ENCODE data around the gene SLC6A9. TPM values are rescaled to one million over a fixed set of nuclear protein-coding genes. Genes with fewer than 3 reads are reported as not detected.

The SLC6A9 gene
- total RNA-seq, 2 donors from 2014 or later, result 7.8 to 12.2 TPM

- intact Hi-C loops (cut with DNase I), result no loop called here
- DNase-seq (ENCODE audit: low spot score), result no peak
Measured at GRCh38 chr1:43962324-43962723, 68.9 kb downstream of the SLC6A9 start.

- DNase-seq (ENCODE audit: low spot score), result no peak
- intact Hi-C loops (cut with DNase I), result no loop called here
Measured at GRCh38 chr1:43961692-43962091, 69.6 kb downstream of the SLC6A9 start.

GRCh38 chr1:43960798-43961197, 70.5 kb downstream of the SLC6A9 start:
- no peak for DNase-seq (ENCODE audit: low spot score)

GRCh38 chr1:43958351-43959255, 72.7 kb downstream of the SLC6A9 start:
- no peak for DNase-seq (ENCODE audit: low spot score)
- intact Hi-C loops (cut with DNase I), result no loop called here

More at GRCh38 chr1:43960798-43961197, 70.5 kb downstream of the SLC6A9 start:
- intact Hi-C loops (cut with DNase I), result no loop called here

- DNase-seq (ENCODE audit: low spot score), result peak; percentile 70
- intact Hi-C loops (cut with DNase I), result no loop called here
Measured at GRCh38 chr1:43957407-43958040, 73.7 kb downstream of the SLC6A9 start.

GRCh38 chr1:43956234-43956633, 75.0 kb downstream of the SLC6A9 start:
- DNase-seq (ENCODE audit: low spot score), result no peak
- intact Hi-C loops (cut with DNase I), result no loop called here

- DNase-seq (ENCODE audit: low spot score), result no peak
- intact Hi-C loops (cut with DNase I), result loop anchor here in 1 of 2 donors (5.0 kb wide), 1 partner anchor 1692 kb away; no protein-coding TSS in a partner anchor
Measured at GRCh38 chr1:43954036-43954435, 77.2 kb downstream of the SLC6A9 start.

GRCh38 chr1:43953361-43953760, 77.9 kb downstream of the SLC6A9 start:
- intact Hi-C loops (cut with DNase I), result loop anchor here in 1 of 2 donors (5.0 kb wide), 1 partner anchor 1691 kb away; no protein-coding TSS in a partner anchor
- DNase-seq (ENCODE audit: low spot score), result no peak

- peak; percentile 64 for DNase-seq (ENCODE audit: low spot score)
- intact Hi-C loops (cut with DNase I), result loop anchor here in 1 of 2 donors (5.0 kb wide), 1 partner anchor 1691 kb away; no protein-coding TSS in a partner anchor
Measured at GRCh38 chr1:43952731-43953346, 78.4 kb downstream of the SLC6A9 start.

- intact Hi-C loops (cut with DNase I), result loop anchor here in 1 of 2 donors (5.0 kb wide), 1 partner anchor 1689 kb away; no protein-coding TSS in a partner anchor
- DNase-seq (ENCODE audit: low spot score), result no peak
Measured at GRCh38 chr1:43951021-43951985, 80.0 kb downstream of the SLC6A9 start.

GRCh38 chr1:43949678-43950077, 81.6 kb downstream of the SLC6A9 start:
- intact Hi-C loops (cut with DNase I), result loop anchor here in 1 of 2 donors (5.0 kb wide), 1 partner anchor 1687 kb away; no protein-coding TSS in a partner anchor

GRCh38 chr1:43947874-43948437, 83.3 kb downstream of the SLC6A9 start:
- intact Hi-C loops (cut with DNase I), result no loop called here

More at GRCh38 chr1:43949678-43950077, 81.6 kb downstream of the SLC6A9 start:
- DNase-seq (ENCODE audit: low spot score), result peak; percentile 50

GRCh38 chr1:43947061-43947873, 84.0 kb downstream of the SLC6A9 start:
- no peak for DNase-seq (ENCODE audit: low spot score)

More at GRCh38 chr1:43947874-43948437, 83.3 kb downstream of the SLC6A9 start:
- no peak for DNase-seq (ENCODE audit: low spot score)

More at GRCh38 chr1:43947061-43947873, 84.0 kb downstream of the SLC6A9 start:
- intact Hi-C loops (cut with DNase I), result no loop called here

Measured in posterior vena cava (tissue), 2 donors.